Measurements from ENCODE around the gene BATF3. TPM values are rescaled to one million over a fixed set of nuclear protein-coding genes. Genes with fewer than 3 reads are reported as not detected.

The BATF3 gene
- total RNA-seq, 1 donor from 2014 or later, result 7.9 TPM

GRCh38 chr1:212669102-212669501, 30.5 kb downstream of the BATF3 start:
- H3K27me3 ChIP-seq, result no peaks in the 10 kb centered on the region
- no peaks in the 10 kb centered on the region for H3K9me3 ChIP-seq
- no peak for DNase-seq (ENCODE audit: extremely low spot score in 2 of 2)
- TF ChIP-seq POLR2A (IDR thresholded peaks at IDR 0.05) (no peak), POLR2AphosphoS5 (IDR thresholded peaks at IDR 0.05; ENCODE audit: insufficient read depth in 1 of 2, low read depth in 1 of 2) (no peak), CTCF (IDR thresholded peaks at IDR 0.05) (no peak)
- H3K4me3 ChIP-seq, result no peak overlapping the region
- no peak overlapping the region for H3K27ac ChIP-seq
- peaks cover 15% of the 10 kb centered on the region for H3K4me1 ChIP-seq
- intact Hi-C loops (cut with DNase I), result loop anchor here (5.0 kb wide), 1 partner anchor 113 kb away; no protein-coding TSS in a partner anchor
- H3K36me3 ChIP-seq, result no peaks in the 10 kb centered on the region

- Histone ChIP-seq H3K27me3 (no peaks in the 10 kb centered on the region), H3K4me3 (no peak overlapping the region), H3K9me3 (no peaks in the 10 kb centered on the region), H3K27ac (peak overlapping the region; percentile 90), H3K36me3 (no peaks in the 10 kb centered on the region), H3K4me1 (peaks cover 15% of the 10 kb centered on the region)
- TF ChIP-seq POLR2A (IDR thresholded peaks at IDR 0.05), result no peak
- no peak for TF ChIP-seq CTCF (IDR thresholded peaks at IDR 0.05)
- TF ChIP-seq POLR2AphosphoS5 (IDR thresholded peaks at IDR 0.05; ENCODE audit: insufficient read depth in 1 of 2, low read depth in 1 of 2), result no peak
- DNase-seq (ENCODE audit: extremely low spot score in 2 of 2), result peak in 1 of 2 donors; percentile 28
- intact Hi-C loops (cut with DNase I), result loop anchor here (5.0 kb wide), 1 partner anchor 114 kb away; no protein-coding TSS in a partner anchor
Measured at GRCh38 chr1:212668477-212668876, 31.2 kb downstream of the BATF3 start.

- Histone ChIP-seq H3K27ac (peak overlapping the region; percentile 90), H3K9me3 (no peaks in the 10 kb centered on the region), H3K36me3 (no peaks in the 10 kb centered on the region), H3K27me3 (no peaks in the 10 kb centered on the region), H3K4me1 (peaks cover 15% of the 10 kb centered on the region), H3K4me3 (peak overlapping the region in 1 of 2 donors; percentile 6)
- intact Hi-C loops (cut with DNase I), result loop anchor here (5.0 kb wide), 1 partner anchor 115 kb away; no protein-coding TSS in a partner anchor
- TF ChIP-seq POLR2AphosphoS5 (IDR thresholded peaks at IDR 0.05; ENCODE audit: insufficient read depth in 1 of 2, low read depth in 1 of 2) (peak; percentile 6 to 72), CTCF (IDR thresholded peaks at IDR 0.05) (no peak)
- DNase-seq (ENCODE audit: extremely low spot score in 2 of 2), result peak in 1 of 2 donors; percentile 70
Measured at GRCh38 chr1:212667223-212668139, 32.2 kb downstream of the BATF3 start.

GRCh38 chr1:212666116-212666775, 33.4 kb downstream of the BATF3 start:
- H3K4me3 ChIP-seq, result no peak overlapping the region
- H3K9me3 ChIP-seq, result no peaks in the 10 kb centered on the region
- no peaks in the 10 kb centered on the region for H3K27me3 ChIP-seq
- peaks cover 15% of the 10 kb centered on the region for H3K4me1 ChIP-seq
- no peaks in the 10 kb centered on the region for H3K36me3 ChIP-seq
- peak in 1 of 2 donors; percentile 91 for DNase-seq (ENCODE audit: extremely low spot score in 2 of 2)
- no peak overlapping the region for H3K27ac ChIP-seq
- intact Hi-C loops (cut with DNase I), result loop anchor here (5.0 kb wide), 1 partner anchor 116 kb away; no protein-coding TSS in a partner anchor
- no peak for TF ChIP-seq POLR2AphosphoS5 (IDR thresholded peaks at IDR 0.05; ENCODE audit: insufficient read depth in 1 of 2, low read depth in 1 of 2)

Measured in vagina (tissue), 2 donors.